Neuronal stem cell (in vitro differentiated cells): ENCODE measurements around the gene OTUD4.

ENCODE experiments used
- DNase-seq: peaks from one replicate; pipeline ENCODE4 v3.0.0-alpha.2; 2013; ENCODE audit warnings: low spot score
- H2AFZ ChIP-seq: one replicate; pipeline ENCODE4 v1.6.1; 2013; ENCODE audit warnings: mild to moderate bottlenecking, low read length, inconsistent platforms
- H2AK5ac ChIP-seq: 2 replicates; pipeline ENCODE4 v1.6.1; 2013; ENCODE audit warnings: low read depth, mild to moderate bottlenecking, inconsistent platforms, low read length, moderate library complexity, mixed read lengths
- H2BK120ac ChIP-seq: 2 replicates; pipeline ENCODE4 v1.6.1; 2013; ENCODE audit warnings: low read depth, mild to moderate bottlenecking, inconsistent platforms, low read length, moderate library complexity, mixed read lengths
- H2BK12ac ChIP-seq: one replicate; pipeline ENCODE4 v1.6.1; 2013; ENCODE audit warnings: low read length, inconsistent platforms
- H2BK15ac ChIP-seq: 2 replicates; pipeline ENCODE4 v1.6.1; 2013; ENCODE audit warnings: mild to moderate bottlenecking, low read length, inconsistent platforms, mixed read lengths
- H2BK5ac ChIP-seq: one replicate; pipeline ENCODE4 v1.6.1; 2013; ENCODE audit warnings: inconsistent platforms, mild to moderate bottlenecking, low read length, moderate library complexity
- H3K14ac ChIP-seq: one replicate; pipeline ENCODE4 v1.6.1; 2013; ENCODE audit warnings: low read length, inconsistent platforms
- H3K18ac ChIP-seq: 2 replicates; pipeline ENCODE4 v1.6.1; 2013; ENCODE audit warnings: low read length, inconsistent platforms
- H3K23ac ChIP-seq: 2 replicates; pipeline ENCODE4 v1.6.1; 2013; ENCODE audit warnings: low read depth, mild to moderate bottlenecking, mixed read lengths, low read length, inconsistent platforms; ENCODE audit not compliant: poor library complexity
- H3K27ac ChIP-seq: replicated peaks from 3 replicates; pipeline ENCODE4 v1.5.1; 2013; ENCODE audit warnings: low read length, inconsistent platforms
- H3K27me3 ChIP-seq, 3 experiments: 2 replicates each; pipeline ENCODE4 v1.6.1; 2013; ENCODE audit warnings: low read length in 3 of 3, mild to moderate bottlenecking in 2 of 3, inconsistent platforms in 1 of 3, low read depth in 1 of 3, mixed read lengths in 1 of 3, moderate library complexity in 1 of 3; ENCODE audit not compliant: control insufficient read depth in 3 of 3, insufficient read depth in 3 of 3
- H3K36me3 ChIP-seq, 2 donors: replicated peaks in 1 of 2; 2 replicates each; pipeline ENCODE4 v1.6.1; 2013; ENCODE audit warnings: low read length in 2 of 2; ENCODE audit not compliant: control insufficient read depth in 2 of 2, insufficient read depth in 2 of 2
- H3K4ac ChIP-seq: 2 replicates; pipeline ENCODE4 v1.6.1; 2013; ENCODE audit warnings: inconsistent platforms, mild to moderate bottlenecking, low read length, moderate library complexity
- H3K4me1 ChIP-seq, 2 donors: 1 replicate in 1 of 2; 2 replicates in 1 of 2; pipeline ENCODE4 v1.6.1; 2013; ENCODE audit warnings: low read length in 2 of 2, low read depth in 1 of 2; ENCODE audit not compliant: control insufficient read depth in 2 of 2, insufficient read depth in 1 of 2
- H3K4me2 ChIP-seq: one replicate; pipeline ENCODE4 v1.6.1; 2013; ENCODE audit warnings: mild to moderate bottlenecking, low read length, inconsistent platforms; ENCODE audit not compliant: insufficient read depth, poor library complexity, severe bottlenecking
- H3K4me3 ChIP-seq, 2 donors: 2 replicates each; pipeline ENCODE4 v1.5.1; 2013; ENCODE audit warnings: low read length in 2 of 2, mild to moderate bottlenecking in 2 of 2, inconsistent platforms in 1 of 2, moderate library complexity in 1 of 2
- H3K79me1 ChIP-seq: one replicate; pipeline ENCODE4 v1.6.1; 2013; ENCODE audit warnings: low read depth, mild to moderate bottlenecking, inconsistent platforms, low read length, moderate library complexity
- H3K9ac ChIP-seq: one replicate; pipeline ENCODE4 v1.6.1; 2013; ENCODE audit warnings: mild to moderate bottlenecking, low read depth, low read length, inconsistent platforms; ENCODE audit not compliant: poor library complexity
- H3K9me3 ChIP-seq, 2 donors: replicated peaks in 1 of 2; 2 replicates each; pipeline versions ENCODE3 to v1.6.1; 2013; ENCODE audit warnings: low read length in 2 of 2, mild to moderate bottlenecking in 2 of 2, inconsistent platforms in 1 of 2, low read depth in 1 of 2, mixed read lengths in 1 of 2, moderate library complexity in 1 of 2; ENCODE audit not compliant: control insufficient read depth in 2 of 2, insufficient read depth in 1 of 2
- H4K8ac ChIP-seq: one replicate; pipeline ENCODE4 v1.6.1; 2013; ENCODE audit warnings: low read depth, mild to moderate bottlenecking, inconsistent platforms, low read length, moderate library complexity
- H4K91ac ChIP-seq: one replicate; pipeline ENCODE4 v1.6.1; 2013; ENCODE audit warnings: low read length, low read depth, mild to moderate bottlenecking, inconsistent platforms; ENCODE audit not compliant: poor library complexity
- WGBS, 2 donors: extraction: QIAGEN DNeasy Blood & Tissue Kit; methylation state at CpG; one replicate each; pipeline ENCODE4 v1.1.7; 2013; ENCODE audit warnings: missing lambda C conversion rate in 2 of 2, mixed read lengths in 1 of 2; ENCODE audit not compliant: insufficient read length in 2 of 2, insufficient replicate concordance in 1 of 2; ENCODE audit errors: extremely low coverage in 2 of 2; 5-methylcytosine and 5-hydroxymethylcytosine counted together

The OTUD4 gene

GRCh38 chr4:145207934-145208333 is 27.5 kb upstream of the OTUD4 start:
- no peak overlapping the region for H2AK5ac ChIP-seq
- no peak for DNase-seq

GRCh38 chr4:145203410-145203809 is 23.0 kb upstream of the OTUD4 start:
- WGBS, 2 donors: no CpG with 5 or more reads among the region's 9 CpGs
- H3K4me2 ChIP-seq: no peak overlapping the region
- H2BK12ac ChIP-seq: no peak overlapping the region

More at GRCh38 chr4:145207934-145208333, 27.5 kb upstream of the OTUD4 start:
- H3K36me3 ChIP-seq: no peaks in the 10 kb centered on the region
- H3K4me1 ChIP-seq: no peaks in the 10 kb centered on the region
- H4K91ac ChIP-seq: no peak overlapping the region
- H3K79me1 ChIP-seq: no peaks in the 10 kb centered on the region
- H3K4me3 ChIP-seq: no peak overlapping the region
- no peak overlapping the region for H3K18ac ChIP-seq
- no peak overlapping the region for H2AFZ ChIP-seq
- H2BK5ac ChIP-seq: no peak overlapping the region
- no peaks in the 10 kb centered on the region for H3K9me3 ChIP-seq
- no peak overlapping the region for H2BK12ac ChIP-seq
- H3K4me2 ChIP-seq: no peak overlapping the region
- no CpG with 5 or more reads among the region's 2 CpGs for WGBS, 2 donors
- H2BK120ac ChIP-seq: no peak overlapping the region
- no peak overlapping the region for H3K4ac ChIP-seq
- H2BK15ac ChIP-seq: no peak overlapping the region
- no peak overlapping the region for H3K27ac ChIP-seq
- no peaks in the 10 kb centered on the region for H3K27me3 ChIP-seq
- H3K23ac ChIP-seq: no peak overlapping the region
- no peak overlapping the region for H3K9ac ChIP-seq
- no peak overlapping the region for H4K8ac ChIP-seq
- H3K14ac ChIP-seq: no peak overlapping the region

GRCh38 chr4:145200366-145200765 is 20.0 kb upstream of the OTUD4 start:
- Histone ChIP-seq H3K4me1 (no peaks in the 10 kb centered on the region), H3K23ac (no peak overlapping the region), H3K36me3 (no peaks in the 10 kb centered on the region), H3K18ac (no peak overlapping the region), H3K4ac (no peak overlapping the region), H3K9ac (no peak overlapping the region), H3K14ac (no peak overlapping the region), H3K4me3 (no peak overlapping the region), H2BK15ac (no peak overlapping the region), H3K27ac (no peak overlapping the region), H2BK120ac (no peak overlapping the region), H3K4me2 (no peak overlapping the region), H3K79me1 (no peaks in the 10 kb centered on the region), H2BK5ac (no peak overlapping the region), H2AK5ac (no peak overlapping the region), H3K9me3 (no peaks in the 10 kb centered on the region), H2BK12ac (no peak overlapping the region), H3K27me3 (no peaks in the 10 kb centered on the region), H4K91ac (no peak overlapping the region), H2AFZ (no peak overlapping the region), H4K8ac (no peak overlapping the region)
- no CpG with 5 or more reads among the region's 4 CpGs for WGBS, 2 donors
- no peak for DNase-seq

More at GRCh38 chr4:145203410-145203809, 23.0 kb upstream of the OTUD4 start:
- H3K18ac ChIP-seq: no peak overlapping the region
- no peak overlapping the region for H3K27ac ChIP-seq
- H2BK120ac ChIP-seq: no peak overlapping the region
- H3K9ac ChIP-seq: no peak overlapping the region
- no peaks in the 10 kb centered on the region for H3K36me3 ChIP-seq
- no peaks in the 10 kb centered on the region for H3K27me3 ChIP-seq
- no peak overlapping the region for H3K4ac ChIP-seq
- H3K79me1 ChIP-seq: no peaks in the 10 kb centered on the region
- no peak overlapping the region for H4K8ac ChIP-seq
- no peaks in the 10 kb centered on the region for H3K9me3 ChIP-seq
- no peak overlapping the region for H3K4me3 ChIP-seq
- H2AK5ac ChIP-seq: no peak overlapping the region
- no peak overlapping the region for H2BK15ac ChIP-seq
- H3K4me1 ChIP-seq: no peaks in the 10 kb centered on the region
- no peak overlapping the region for H3K14ac ChIP-seq
- H2BK5ac ChIP-seq: no peak overlapping the region
- DNase-seq: no peak
- no peak overlapping the region for H4K91ac ChIP-seq
- no peak overlapping the region for H2AFZ ChIP-seq
- no peak overlapping the region for H3K23ac ChIP-seq

- H3K18ac ChIP-seq: no peak overlapping the region
- no peaks in the 10 kb centered on the region for H3K4me1 ChIP-seq
- no peak overlapping the region for H4K8ac ChIP-seq
- no peak overlapping the region for H3K23ac ChIP-seq
- H3K4ac ChIP-seq: no peak overlapping the region
- H2BK12ac ChIP-seq: no peak overlapping the region
- no peak overlapping the region for H2BK15ac ChIP-seq
- H3K27me3 ChIP-seq: no peaks in the 10 kb centered on the region
- H3K27ac ChIP-seq: no peak overlapping the region
- H3K9ac ChIP-seq: no peak overlapping the region
- no peak overlapping the region for H3K4me3 ChIP-seq
- no peaks in the 10 kb centered on the region for H3K9me3 ChIP-seq
- no peak overlapping the region for H2BK5ac ChIP-seq
- no peaks in the 10 kb centered on the region for H3K79me1 ChIP-seq
- no peak overlapping the region for H3K14ac ChIP-seq
- no peak overlapping the region for H2BK120ac ChIP-seq
- H3K36me3 ChIP-seq: no peaks in the 10 kb centered on the region
- DNase-seq: no peak
- no CpG with 5 or more reads among the region's 6 CpGs for WGBS, 2 donors
- no peak overlapping the region for H2AK5ac ChIP-seq
- H4K91ac ChIP-seq: no peak overlapping the region
- H3K4me2 ChIP-seq: no peak overlapping the region
- H2AFZ ChIP-seq: no peak overlapping the region
These were observed 18.8 kb upstream of the OTUD4 start for GRCh38 chr4:145199051-145199716.
